Measurements from ENCODE around the gene JARID2. TPM values are rescaled to one million over a fixed set of nuclear protein-coding genes. Genes with fewer than 3 reads are reported as not detected.

Gene JARID2
- total RNA-seq, 4 donors from 2014 or later, result 20.0 to 29.4 (median 23.9) TPM

- peak in 1 of 2 donors; percentile 68 for DNase-seq (ENCODE audit: low spot score in 2 of 2)
- Histone ChIP-seq H3K4me3 (no peak overlapping the region), H3K4me1 (peaks cover 18% of the 10 kb centered on the region), H3K9me3 (no peaks in the 10 kb centered on the region), H3K27me3 (no peaks in the 10 kb centered on the region), H3K36me3 (peaks cover 74% of the 10 kb centered on the region), H3K27ac (peak overlapping the region; percentile 58)
- TF ChIP-seq CTCF (IDR thresholded peaks at IDR 0.05) (no peak), EP300 (IDR thresholded peaks at IDR 0.05) (no peak), POLR2A (IDR thresholded peaks at IDR 0.05) (no peak), POLR2AphosphoS5 (IDR thresholded peaks at IDR 0.05) (no peak)
- WGBS, result 56% methylated on average over 6 of the region's 6 CpGs
These were observed 275.7 kb downstream of the JARID2 start for GRCh38 chr6:15521582-15521981.

GRCh38 chr6:15522026-15522425, 276.2 kb downstream of the JARID2 start:
- peaks cover 18% of the 10 kb centered on the region for H3K4me1 ChIP-seq
- no peaks in the 10 kb centered on the region for H3K27me3 ChIP-seq
- DNase-seq (ENCODE audit: low spot score in 2 of 2), result peak in 1 of 2 donors; percentile 60
- peak overlapping the region; percentile 58 for H3K27ac ChIP-seq
- WGBS, result 95% methylated on average over 9 of the region's 9 CpGs
- peaks cover 69% of the 10 kb centered on the region for H3K36me3 ChIP-seq
- no peak for TF ChIP-seq POLR2AphosphoS5 (IDR thresholded peaks at IDR 0.05)
- TF ChIP-seq CTCF (IDR thresholded peaks at IDR 0.05), result no peak
- TF ChIP-seq POLR2A (IDR thresholded peaks at IDR 0.05), result no peak
- no peak for TF ChIP-seq EP300 (IDR thresholded peaks at IDR 0.05)
- H3K4me3 ChIP-seq, result no peak overlapping the region
- no peaks in the 10 kb centered on the region for H3K9me3 ChIP-seq

DNA sequence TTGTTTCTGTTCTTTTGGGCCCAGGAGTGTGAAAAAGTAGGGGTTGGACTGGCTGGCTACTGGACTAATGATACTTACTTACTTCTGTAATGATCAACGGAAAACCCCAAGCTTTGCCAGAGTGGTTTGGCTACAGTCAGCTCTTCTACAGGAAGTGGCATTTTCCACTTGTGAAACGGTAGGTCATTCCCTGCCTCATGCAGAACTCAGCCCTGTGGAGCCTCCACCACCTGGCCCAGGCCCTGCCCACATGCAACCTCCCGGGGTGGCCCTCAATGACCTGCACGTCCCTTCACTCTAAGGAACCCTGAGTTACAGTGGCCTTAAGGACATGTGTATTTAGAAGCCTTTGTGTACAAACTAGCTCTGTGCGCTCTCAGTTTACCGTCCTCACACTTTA, 276.6 kb downstream of the JARID2 start:
- Histone ChIP-seq H3K36me3 (peaks cover 65% of the 10 kb centered on the region), H3K9me3 (no peaks in the 10 kb centered on the region), H3K27me3 (no peaks in the 10 kb centered on the region), H3K4me3 (no peak overlapping the region), H3K27ac (peak overlapping the region; percentile 58), H3K4me1 (peaks cover 18% of the 10 kb centered on the region)
- peak in 1 of 2 donors; percentile 64 for DNase-seq (ENCODE audit: low spot score in 2 of 2)
- 67% methylated on average over 6 of the region's 6 CpGs for whole genome bisulfite sequencing
- TF ChIP-seq CTCF (IDR thresholded peaks at IDR 0.05) (no peak), POLR2A (IDR thresholded peaks at IDR 0.05) (no peak), POLR2AphosphoS5 (IDR thresholded peaks at IDR 0.05) (no peak), EP300 (IDR thresholded peaks at IDR 0.05) (no peak)

DNA sequence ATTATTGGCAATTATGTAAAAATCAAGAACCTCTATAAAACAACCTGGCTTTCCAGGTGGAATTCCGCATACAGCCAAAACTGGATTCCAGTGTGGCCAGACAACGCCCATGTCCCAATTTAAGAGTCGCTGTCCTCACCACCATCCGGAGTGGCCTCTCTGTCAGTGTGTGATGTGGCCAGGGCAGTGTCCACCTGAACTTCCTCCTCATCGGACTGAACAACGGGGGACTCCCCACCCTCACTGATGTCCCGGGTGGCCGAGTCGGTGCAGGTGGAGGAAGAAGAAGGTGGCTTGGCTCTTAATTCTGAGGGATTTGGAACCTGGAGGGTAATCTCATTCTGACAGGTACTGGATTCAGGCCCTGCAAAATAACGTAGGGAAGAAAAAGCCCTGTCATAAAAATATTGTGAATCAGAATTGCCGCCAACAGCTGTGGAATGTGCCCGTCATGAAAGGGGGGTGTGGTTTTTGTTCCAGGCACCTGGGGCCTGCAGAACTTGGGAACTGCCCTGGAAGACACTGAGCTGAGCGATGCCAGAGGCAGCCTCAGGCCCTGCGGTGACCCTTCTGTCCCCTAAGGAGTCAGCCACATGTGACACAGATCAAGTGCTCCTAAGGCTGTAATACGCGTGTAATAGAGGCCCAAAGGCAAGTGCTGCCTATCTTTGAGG, 277.1 kb downstream of the JARID2 start:
- Histone ChIP-seq H3K9me3 (no peaks in the 10 kb centered on the region), H3K27me3 (no peaks in the 10 kb centered on the region), H3K4me3 (no peak overlapping the region), H3K36me3 (peaks cover 59% of the 10 kb centered on the region), H3K4me1 (peaks cover 18% of the 10 kb centered on the region), H3K27ac (no peak overlapping the region)
- TF ChIP-seq CTCF (IDR thresholded peaks at IDR 0.05) (no peak), POLR2A (IDR thresholded peaks at IDR 0.05) (no peak), POLR2AphosphoS5 (IDR thresholded peaks at IDR 0.05) (no peak), EP300 (IDR thresholded peaks at IDR 0.05) (no peak)
- WGBS, result 78% methylated on average over 16 of the region's 16 CpGs
- peak in 1 of 2 donors; percentile 50 for DNase-seq (ENCODE audit: low spot score in 2 of 2)

DNA sequence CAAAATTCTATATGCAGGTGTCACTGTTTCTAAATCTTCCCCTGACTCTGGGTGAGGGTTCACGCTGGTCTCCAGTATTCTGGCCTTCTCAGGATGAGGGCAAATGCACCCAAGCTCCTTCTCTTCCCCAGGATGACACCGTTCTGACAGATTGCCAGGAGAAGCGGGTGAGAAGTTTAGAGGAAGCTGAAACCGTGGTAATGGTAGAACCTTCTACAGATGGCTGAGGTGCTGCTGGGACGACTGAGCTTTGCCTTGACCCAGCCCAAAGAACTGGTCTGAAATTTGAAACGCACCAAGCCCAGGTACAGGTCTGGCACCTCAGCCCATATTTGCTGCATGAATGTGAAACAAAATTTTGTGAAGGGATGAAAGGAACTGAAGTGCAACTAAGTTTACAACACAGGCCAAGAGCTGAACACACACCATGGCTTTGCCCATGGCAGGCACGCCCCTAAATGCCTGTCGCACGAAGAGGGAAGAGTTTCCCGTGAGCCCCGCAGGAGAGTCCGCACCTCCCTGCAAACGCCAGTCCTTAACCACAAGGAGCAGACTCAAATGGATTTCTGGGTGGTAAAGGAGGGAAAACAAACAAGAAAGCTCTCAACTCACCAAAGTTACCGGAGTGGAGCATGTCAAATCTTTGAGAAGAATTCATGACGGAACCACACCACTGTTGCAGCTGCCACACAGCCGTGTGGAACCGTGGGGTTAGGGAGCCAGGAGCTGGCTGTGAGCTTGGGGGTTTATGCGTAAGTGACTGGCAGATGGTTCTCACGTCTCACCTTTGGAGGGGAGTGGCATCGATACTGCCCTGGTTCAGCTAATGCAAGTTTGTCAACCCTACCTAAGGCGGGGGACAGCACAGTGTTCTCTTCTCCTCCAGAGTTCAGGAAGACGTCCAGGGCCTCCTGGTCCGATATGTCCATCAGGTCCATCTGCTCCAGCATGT, 278.1 kb downstream of the JARID2 start:
- H3K4me1 ChIP-seq, result peaks cover 18% of the 10 kb centered on the region
- H3K9me3 ChIP-seq, result no peaks in the 10 kb centered on the region
- WGBS, result 96% methylated on average over 23 of the region's 23 CpGs
- peaks cover 50% of the 10 kb centered on the region for H3K36me3 ChIP-seq
- H3K4me3 ChIP-seq, result no peak overlapping the region
- TF ChIP-seq CTCF (IDR thresholded peaks at IDR 0.05), result no peak
- no peak for TF ChIP-seq POLR2A (IDR thresholded peaks at IDR 0.05)
- no peak for TF ChIP-seq POLR2AphosphoS5 (IDR thresholded peaks at IDR 0.05)
- no peak for TF ChIP-seq EP300 (IDR thresholded peaks at IDR 0.05)
- DNase-seq (ENCODE audit: low spot score in 2 of 2), result peak in 1 of 2 donors; percentile 39
- no peak overlapping the region for H3K27ac ChIP-seq
- H3K27me3 ChIP-seq, result no peaks in the 10 kb centered on the region

Data from suprapubic skin (tissue), 4 donors.